Keratinocyte (primary cell): ENCODE data around the gene NCOR1. TPM values are rescaled to one million over a fixed set of nuclear protein-coding genes. Genes with fewer than 3 reads are reported as not detected.
"Not testable (repeated sequence)": the region's sequence is repeated elsewhere in the genome, so short reads cannot be mapped to it uniquely, and the experiment has no call there.

Experiments used
- DNase-seq: peaks from one replicate; pipeline ENCODE4 v3.0.0-alpha.2; 2011; ENCODE audit warnings: low read depth, missing footprints, low spot score
- FAIRE-seq: peaks from 2 replicates; lab custom pipeline; 2011; peaks lifted over from hg19 to GRCh38; lab: Jason Lieb, UNC
- H2AFZ ChIP-seq: 2 replicates; pipeline ENCODE4 v1.6.0; 2012; ENCODE audit warnings: low read length, control low read depth, inconsistent platforms; ENCODE audit not compliant: control insufficient read depth
- H3K27ac ChIP-seq: 2 replicates; pipeline ENCODE4 v1.5.1; 2011; ENCODE audit warnings: low read length; ENCODE audit not compliant: control insufficient read depth, insufficient read depth
- H3K27me3 ChIP-seq: 3 replicates; pipeline ENCODE4 v1.6.0; 2011; ENCODE audit warnings: low read length; ENCODE audit not compliant: control insufficient read depth, insufficient read depth; ENCODE audit errors: extremely low read depth
- H3K36me3 ChIP-seq, 2 experiments: 2 replicates in 1 of 2; 3 replicates in 1 of 2; pipeline ENCODE4 v1.5.1; 2011; ENCODE audit warnings: low read length in 2 of 2, mild to moderate bottlenecking in 1 of 2; ENCODE audit not compliant: control insufficient read depth in 2 of 2, insufficient read depth in 2 of 2; ENCODE audit errors: extremely low read depth in 1 of 2
- H3K4me1 ChIP-seq: 3 replicates; pipeline ENCODE4 v1.5.1; 2011; ENCODE audit warnings: low read length; ENCODE audit not compliant: control insufficient read depth, insufficient read depth; ENCODE audit errors: extremely low read depth
- H3K4me2 ChIP-seq: 3 replicates; pipeline ENCODE4 v1.6.0; 2011; ENCODE audit warnings: low read depth, low read length; ENCODE audit not compliant: control insufficient read depth, insufficient read depth; ENCODE audit errors: extremely low read depth
- H3K4me3 ChIP-seq, 3 experiments: fragments of 200-600 bp in 1 of 3; sonication (generic) in 1 of 3; 2 replicates in 2 of 3; 3 replicates in 1 of 3; pipeline ENCODE4 v1.5.1; 2011 to 2016; ENCODE audit warnings: low read length in 3 of 3, mild to moderate bottlenecking in 3 of 3, control low read depth in 2 of 3, inconsistent platforms in 1 of 3, low read depth in 1 of 3, mixed read lengths in 1 of 3, mixed run types in 1 of 3, moderate library complexity in 1 of 3; ENCODE audit not compliant: control insufficient read depth in 2 of 3, insufficient read depth in 2 of 3; ENCODE audit errors: extremely low read depth in 1 of 3
- H3K79me2 ChIP-seq: 2 replicates; pipeline ENCODE4 v1.6.0; 2012; ENCODE audit warnings: low read length; ENCODE audit not compliant: control insufficient read depth, insufficient read depth
- H3K9ac ChIP-seq: 3 replicates; pipeline ENCODE4 v1.6.0; 2011; ENCODE audit warnings: low read length; ENCODE audit not compliant: control insufficient read depth, insufficient read depth; ENCODE audit errors: extremely low read depth
- H3K9me1 ChIP-seq: 3 replicates; pipeline ENCODE4 v1.6.0; 2011; ENCODE audit warnings: low read length; ENCODE audit not compliant: control insufficient read depth, insufficient read depth; ENCODE audit errors: extremely low read depth
- H3K9me3 ChIP-seq: 2 replicates; pipeline ENCODE4 v1.5.1; 2012; ENCODE audit warnings: low read depth, low read length; ENCODE audit not compliant: control insufficient read depth
- H4K20me1 ChIP-seq: 3 replicates; pipeline ENCODE4 v1.6.0; 2011; ENCODE audit warnings: low read length; ENCODE audit not compliant: control insufficient read depth, insufficient read depth; ENCODE audit errors: extremely low read depth
- CTCF ChIP-seq, 3 experiments: IDR thresholded peaks in 1 of 3; conservative IDR thresholded peaks in 1 of 3; optimal IDR thresholded peaks in 1 of 3; 2 replicates in 2 of 3; 3 replicates in 1 of 3; pipeline versions ENCODE3 to v1.5.1; 2011; ENCODE audit warnings: low read length in 3 of 3, mild to moderate bottlenecking in 3 of 3, moderate library complexity in 2 of 3, control low read depth in 1 of 3, inconsistent platforms in 1 of 3; ENCODE audit not compliant: insufficient read depth in 2 of 3; ENCODE audit errors: extremely low read depth in 1 of 3
- EZH2 ChIP-seq: IDR thresholded peaks from one replicate; pipeline ENCODE4 v1.6.1; 2012; ENCODE audit warnings: inconsistent platforms, mild to moderate bottlenecking, low read length, moderate library complexity
- dilution Hi-C: fragments of 300-500 bp; cut with MboI; formaldehyde crosslinking; loops from one replicate; pipeline ENCODE4 v1.7.0; 2020; ENCODE audit warnings: low sequenced_read_pairs; ENCODE audit not compliant: extremely low pct_ligation_motif_present
- polyA plus RNA-seq, 5 experiments: library from polyadenylated mRNA; depleted of rRNA in 3 of 5; stranded (reverse) in 3 of 5; stranded (forward) in 1 of 5; unstranded in 1 of 5; fragments of >200 nt; gene quantifications; 1 replicate in 1 of 5; 2 replicates in 3 of 5; 3 replicates in 1 of 5; pipeline versions ENCODE4 v1.2.1 to v1.2.3, GENCODE V29; 2011 to 2012; ENCODE audit warnings: missing spikeins in 2 of 5, low read depth in 1 of 5, low replicate concordance in 1 of 5

The NCOR1 gene
- polyA plus RNA-seq, 1 donor (not counting 4 experiments of a cell fraction or from before 2014, with no cell fraction given), result 59.8 TPM

- no peak overlapping the region for H3K27ac ChIP-seq
- TF ChIP-seq CTCF (optimal IDR thresholded peaks at IDR 0.05 in 1 of 3, IDR thresholded peaks at IDR 0.05 in 1 of 3, conservative IDR thresholded peaks at IDR 0.05 in 1 of 3; ENCODE audit: extremely low read depth in 1 of 3, insufficient read depth in 2 of 3, low read length in 3 of 3) (no peak), EZH2 (no peak)
- no peak overlapping the region for H3K4me2 ChIP-seq
- FAIRE-seq (no peak), DNase-seq (no peak)
- H3K9me1 ChIP-seq, result peaks cover 2% of the 10 kb centered on the region
- H3K79me2 ChIP-seq, result no peaks in the 10 kb centered on the region
- no peak overlapping the region for H2AFZ ChIP-seq
- H3K27me3 ChIP-seq, result no peaks in the 10 kb centered on the region
- H3K9me3 ChIP-seq, result no peaks in the 10 kb centered on the region
- H3K4me3 ChIP-seq, result no peak overlapping the region
- H3K36me3 ChIP-seq, result peaks cover 7 to 30% of the 10 kb centered on the region in 2 experiments
- peaks cover 8% of the 10 kb centered on the region for H3K4me1 ChIP-seq
- H4K20me1 ChIP-seq, result no peaks in the 10 kb centered on the region
- dilution Hi-C loops, result no loop called here
- H3K9ac ChIP-seq, result no peak overlapping the region
Observed at GRCh38 chr17:16117149-16117548, 98.2 kb downstream of the NCOR1 start.

- DNase-seq, FAIRE-seq: not testable (repeated sequence)
Observed at GRCh38 chr17:16115077-16115698, 100.1 kb downstream of the NCOR1 start.

GRCh38 chr17:16108871-16109270, 106.5 kb downstream of the NCOR1 start:
- dilution Hi-C loops, result no loop called here
- DNase-seq, result no peak
- no peak overlapping the region for H3K9ac ChIP-seq
- H4K20me1 ChIP-seq, result no peaks in the 10 kb centered on the region
- no peaks in the 10 kb centered on the region for H3K9me3 ChIP-seq
- no peaks in the 10 kb centered on the region for H3K4me1 ChIP-seq
- FAIRE-seq, result no peak
- peaks cover 4 to 6% of the 10 kb centered on the region in 2 experiments for H3K36me3 ChIP-seq
- no peaks in the 10 kb centered on the region for H3K9me1 ChIP-seq
- H3K27ac ChIP-seq, result no peak overlapping the region
- no peak overlapping the region for H3K4me2 ChIP-seq
- H2AFZ ChIP-seq, result no peak overlapping the region
- H3K4me3 ChIP-seq, result no peak overlapping the region
- no peak for TF ChIP-seq CTCF (optimal IDR thresholded peaks at IDR 0.05 in 1 of 3, IDR thresholded peaks at IDR 0.05 in 1 of 3, conservative IDR thresholded peaks at IDR 0.05 in 1 of 3; ENCODE audit: extremely low read depth in 1 of 3, insufficient read depth in 2 of 3, low read length in 3 of 3)
- H3K27me3 ChIP-seq, result no peaks in the 10 kb centered on the region
- H3K79me2 ChIP-seq, result peaks cover 5% of the 10 kb centered on the region

More at GRCh38 chr17:16115077-16115698, 100.1 kb downstream of the NCOR1 start:
- H3K4me2 ChIP-seq, H2AFZ ChIP-seq, H4K20me1 ChIP-seq, H3K27ac ChIP-seq, H3K9ac ChIP-seq, H3K4me3 ChIP-seq, dilution Hi-C loops, H3K79me2 ChIP-seq, H3K4me1 ChIP-seq, H3K9me3 ChIP-seq, H3K9me1 ChIP-seq, H3K27me3 ChIP-seq: not testable (repeated sequence)
- peaks cover 7 to 22% of the 10 kb centered on the region in 2 experiments for H3K36me3 ChIP-seq
